GM12878 (cell line): ENCODE measurements around the gene GRIK4. TPM values are rescaled to one million over a fixed set of nuclear protein-coding genes. Genes with fewer than 3 reads are reported as not detected.

Source experiments
- ATAC-seq: fragments of 200-7000 bp; cut with Tn5 transposase; 3 replicates; pipeline ENCODE4 v1.9.1; 2020; ENCODE audit warnings: mild to moderate bottlenecking, moderate library complexity
- BruUV-seq: library from RNA; stranded (reverse); fragments of 400-500 nt; replicated peaks from 2 replicates; lab custom pipeline; 2021; lab: Mats Ljungman, UMichigan
- CTCF ChIA-PET: fragments of 300-600 bp; sonication (Branson Sonifier 250); formaldehyde crosslinking; extraction: SDS; loops from one replicate; lab custom pipeline; 2021; ENCODE audit warnings: inconsistent platforms; lab: Yijun Ruan, JAX
- POLR2A ChIA-PET: fragments of 350-600 bp; formaldehyde crosslinking; extraction: SDS; loops from one replicate; lab custom pipeline; 2021; ENCODE audit warnings: inconsistent platforms; lab: Charles Lee
- RAD21 ChIA-PET: fragments of 300-600 bp; sonication (Branson Sonifier 250); formaldehyde crosslinking; loops from one replicate; lab custom pipeline; 2023; ENCODE audit warnings: antibody characterized with exemption; ENCODE audit not compliant: unreplicated experiment; lab: Charles Lee
- SMC1A ChIA-PET: fragments of 300-600 bp; sonication (Branson Sonifier 250); formaldehyde crosslinking; loops from one replicate; lab custom pipeline; 2023; ENCODE audit not compliant: unreplicated experiment, uncharacterized antibody; lab: Charles Lee
- DNase-seq: peaks from one replicate; pipeline ENCODE4 v3.0.0-alpha.2; 2011; ENCODE audit warnings: low read depth, low spot score
- FAIRE-seq: peaks from 3 replicates; lab custom pipeline; 2011; peaks lifted over from hg19 to GRCh38; lab: Jason Lieb, UNC
- H2AFZ ChIP-seq: 2 replicates; pipeline ENCODE4 v1.6.0; 2011; ENCODE audit warnings: low read depth, low read length, control low read depth; ENCODE audit not compliant: control insufficient read depth
- H3K27ac ChIP-seq: 2 replicates; pipeline ENCODE4 v1.5.1; 2011; ENCODE audit warnings: control low read depth; ENCODE audit not compliant: control insufficient read depth, insufficient read depth
- H3K27me3 ChIP-seq, 2 experiments: replicated peaks in 1 of 2; 2 replicates each; pipeline versions ENCODE4 v1.6.0 to v1.6.1; 2011; ENCODE audit warnings: low read length in 1 of 2; ENCODE audit not compliant: control insufficient read depth in 2 of 2, insufficient read depth in 2 of 2
- H3K36me3 ChIP-seq, 2 experiments: 2 replicates each; pipeline ENCODE4 v1.5.1; 2011; ENCODE audit warnings: low read length in 1 of 2; ENCODE audit not compliant: control insufficient read depth in 2 of 2, insufficient read depth in 2 of 2
- H3K4me1 ChIP-seq: 2 replicates; pipeline ENCODE4 v1.6.1; 2011; ENCODE audit warnings: mild to moderate bottlenecking, low read length, moderate library complexity, mixed read lengths; ENCODE audit not compliant: control insufficient read depth, insufficient read depth
- H3K4me2 ChIP-seq: 2 replicates; pipeline ENCODE4 v1.6.0; 2011; ENCODE audit warnings: control low read depth; ENCODE audit not compliant: control insufficient read depth, insufficient read depth
- H3K4me3 ChIP-seq: fragments of 200-600 bp; sonication (generic); 2 replicates; pipeline ENCODE4 v1.5.1; 2016
- H3K79me2 ChIP-seq: 2 replicates; pipeline ENCODE4 v1.6.0; 2011; ENCODE audit warnings: low read length; ENCODE audit not compliant: control insufficient read depth, insufficient read depth
- H3K9ac ChIP-seq: 2 replicates; pipeline ENCODE4 v1.8.0; 2011; ENCODE audit warnings: low read length, control low read depth, mixed read lengths; ENCODE audit not compliant: control insufficient read depth, insufficient read depth
- H3K9me3 ChIP-seq: replicated peaks from 3 replicates; pipeline ENCODE4 v1.5.1; 2011; ENCODE audit warnings: mild to moderate bottlenecking, low read length; ENCODE audit not compliant: control insufficient read depth, insufficient read depth
- H4K20me1 ChIP-seq: 2 replicates; pipeline ENCODE4 v1.6.0; 2011; ENCODE audit not compliant: control insufficient read depth, insufficient read depth
- ATF7 ChIP-seq: fragments of 450-650 bp; IDR thresholded peaks from 2 replicates; pipeline ENCODE4 v1.6.1; 2016; ENCODE audit warnings: low read depth, mild to moderate bottlenecking
- CBFB ChIP-seq: IDR thresholded peaks from 2 replicates; pipeline ENCODE4 v1.6.1; 2016; ENCODE audit warnings: antibody characterized with exemption, low read depth
- CBX5 ChIP-seq: sonication (generic); IDR thresholded peaks from 2 replicates; pipeline ENCODE4 v1.6.1; 2016; ENCODE audit warnings: low read depth, moderate library complexity, mild to moderate bottlenecking, inconsistent platforms
- MTA2 ChIP-seq: fragments of 450-650 bp; IDR thresholded peaks from 2 replicates; pipeline ENCODE4 v1.6.1; 2016; ENCODE audit warnings: low read depth, mild to moderate bottlenecking, moderate library complexity
- MYB ChIP-seq: fragments of 150-350 bp; IDR thresholded peaks from 2 replicates; pipeline ENCODE4 v1.6.1; 2014; ENCODE audit warnings: mild to moderate bottlenecking, low read depth, low read length, borderline replicate concordance
- SIN3A ChIP-seq: IDR thresholded peaks from 2 replicates; pipeline ENCODE4 v1.6.1; 2012; ENCODE audit warnings: low read depth, low read length, improper control_type of control experiment
- SMC3 ChIP-seq: IDR thresholded peaks from 2 replicates; pipeline ENCODE4 v1.6.1; 2011; ENCODE audit warnings: low read length, improper control_type of control experiment, borderline replicate concordance
- TBL1XR1 ChIP-seq: IDR thresholded peaks from 2 replicates; pipeline ENCODE4 v1.6.1; 2012; ENCODE audit warnings: low read depth, low read length, improper control_type of control experiment
- TCF7 ChIP-seq: IDR thresholded peaks from 2 replicates; pipeline ENCODE4 v1.6.1; 2014; ENCODE audit warnings: antibody characterized with exemption, borderline replicate concordance
- ZNF24 ChIP-seq: fragments of 450-650 bp; IDR thresholded peaks from 2 replicates; pipeline ENCODE4 v1.6.1; 2017; ENCODE audit warnings: antibody characterized with exemption, mild to moderate bottlenecking
- WGBS: methylation state at CpG from one replicate; pipeline ENCODE4 v1.1.6; 2016; ENCODE audit warnings: low lambda C conversion rate; ENCODE audit not compliant: insufficient replicate concordance, insufficient coverage; ENCODE audit errors: missing lambda C conversion rate; 5-methylcytosine and 5-hydroxymethylcytosine counted together
- in situ Hi-C: fragments of 300-500 bp; cut with MboI; formaldehyde crosslinking; loops from 9 replicates; pipeline ENCODE4 v1.14.3; 2018; ENCODE audit warnings: mixed read lengths
- intact Hi-C: fragments of 100-400 bp; cut with micrococcal nuclease; formaldehyde crosslinking; loops from one replicate; pipeline ENCODE4 v1.14.2; 2022; ENCODE audit not compliant: unreplicated experiment
- polyA plus RNA-seq, 11 experiments: library from polyadenylated mRNA; depleted of rRNA in 4 of 11; unstranded in 6 of 11; stranded (reverse) in 5 of 11; fragments of >200 nt; fragmentation: Nextera tagmentation in 4 of 11; fragmentation: Illumina TruSeq in 1 of 11; extraction: Ambion mirVana in 4 of 11; extraction: Trizol in 1 of 11; gene quantifications; 1 replicate in 1 of 11; 2 replicates in 10 of 11; pipeline versions ENCODE4 v1.2.1 to v1.2.3, GENCODE V29; 2011 to 2016; ENCODE audit warnings: inconsistent platforms in 2 of 11, missing spikeins in 2 of 11, low read depth in 1 of 11
- total RNA-seq, 4 experiments: library from RNA; depleted of rRNA in 3 of 4; stranded (reverse); fragments of >200 nt in 3 of 4; fragmentation: Illumina TruSeq in 1 of 4; extraction: Trizol in 1 of 4; gene quantifications; 2 replicates each; pipeline versions ENCODE4 v1.2.1 to v1.2.3, GENCODE V29; 2013 to 2021
- TF ChIP-seq, protein P1 (sequence below): fragments of 150-350 bp; IDR thresholded peaks from 2 replicates; pipeline ENCODE4 v1.6.1; 2014; ENCODE audit warnings: mild to moderate bottlenecking, low read depth, low read length
- TF ChIP-seq, protein P2 (sequence below): IDR thresholded peaks from 2 replicates; pipeline ENCODE4 v1.6.1; 2012; ENCODE audit warnings: low read depth, low read length, improper control_type of control experiment
- TF ChIP-seq, protein P3 (sequence below): fragments of 450-650 bp; IDR thresholded peaks from 2 replicates; pipeline ENCODE4 v1.6.1; 2018; ENCODE audit warnings: mild to moderate bottlenecking, low read depth, moderate library complexity; ENCODE audit not compliant: partially characterized antibody

The GRIK4 gene
- total and polyA plus RNA-seq, 10 of the 15 experiments (the other 5 are each of a cell fraction or from before 2014, with no cell fraction given), result 0.33 to 3.6 (median 0.72) TPM

DNA sequence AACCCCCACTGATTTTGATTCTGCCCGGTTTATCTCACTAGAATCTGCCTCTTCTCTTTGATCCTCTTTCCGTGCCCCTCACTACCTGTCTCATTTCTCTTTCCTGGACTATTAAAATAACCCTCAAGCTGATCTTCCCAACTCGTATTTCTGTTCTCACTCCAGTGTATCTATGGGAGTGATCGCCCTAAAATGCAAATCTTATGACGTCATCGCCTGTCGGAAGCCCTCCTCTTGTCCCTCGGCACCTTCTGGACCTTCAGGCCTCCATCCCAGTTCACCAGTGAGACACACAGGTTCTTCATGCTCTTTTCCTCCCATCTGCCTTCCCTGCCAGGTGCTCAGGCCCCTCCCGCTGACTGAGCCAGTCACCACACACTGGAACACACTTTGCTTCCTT, 277.8 kb downstream of the GRIK4 start:
- Histone ChIP-seq H3K36me3 (no peaks in the 10 kb centered on the region; a peak in 1 of 4 replicates), H3K79me2 (no peaks in the 10 kb centered on the region), H3K4me3 (no peak overlapping the region), H2AFZ (no peak overlapping the region), H3K27ac (no peak overlapping the region), H4K20me1 (no peaks in the 10 kb centered on the region; the same call in 1 of the 2 replicates), H3K9me3 (no peaks in the 10 kb centered on the region), H3K4me1 (no peaks in the 10 kb centered on the region), H3K27me3 (no peaks in the 10 kb centered on the region; a peak in 1 of 4 replicates), H3K9ac (no peak overlapping the region), H3K4me2 (no peak overlapping the region)
- TF ChIP-seq CBX5 (no peak), ATF7 (peak; percentile 71)
- ChIA-PET SMC1A (no interaction called here), POLR2A (no interaction called here), CTCF (no interaction called here), RAD21 (no interaction called here)
- DNase-seq (no peak), FAIRE-seq (no peak), ATAC-seq (no peak)
- in situ Hi-C loops (no loop called here), intact Hi-C loops (no loop called here)
- 40% methylated on average over 9 of the region's 9 CpGs for WGBS
- BruUV-seq, result no TSS peak

DNA sequence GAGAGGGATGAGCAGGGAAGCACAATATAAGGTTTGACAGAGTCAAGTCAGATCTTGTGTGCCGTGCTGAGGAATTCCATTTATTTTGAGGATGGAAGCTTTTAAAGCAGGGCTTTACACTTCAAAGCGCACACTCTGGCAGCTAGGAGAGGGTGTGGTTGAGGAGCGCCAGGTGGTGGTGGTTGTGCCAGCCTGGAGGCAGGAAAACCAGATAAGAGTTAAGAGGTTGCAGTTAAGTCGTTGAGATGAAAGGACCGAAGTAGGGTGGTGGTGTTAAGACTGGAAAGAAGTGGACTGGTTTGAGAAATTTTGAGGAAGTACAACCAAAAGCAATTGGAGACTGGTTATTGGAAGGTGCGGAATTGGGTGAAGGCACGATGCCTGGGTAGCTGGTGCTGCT, 280.8 kb downstream of the GRIK4 start:
- FAIRE-seq (no peak), DNase-seq (no peak), ATAC-seq (no peak)
- H3K4me1 ChIP-seq, result no peaks in the 10 kb centered on the region
- no TSS peak for BruUV-seq
- ChIA-PET POLR2A (no interaction called here), CTCF (interaction anchor here (0.6 to 1.4 kb wide), 2 partner anchors 15 to 1122 kb away, joined by 3 to 4 read pairs; no protein-coding TSS in a partner anchor), RAD21 (no interaction called here), SMC1A (no interaction called here)
- no peaks in the 10 kb centered on the region for H4K20me1 ChIP-seq
- H3K27ac ChIP-seq, result no peak overlapping the region
- intact Hi-C loops (no loop called here), in situ Hi-C loops (no loop called here)
- no peak overlapping the region for H3K4me2 ChIP-seq
- H3K36me3 ChIP-seq, result no peaks in the 10 kb centered on the region; a peak in 1 of 4 replicates
- H3K9ac ChIP-seq, result no peak overlapping the region
- H3K4me3 ChIP-seq, result no peak overlapping the region
- no peaks in the 10 kb centered on the region for H3K79me2 ChIP-seq
- 37% methylated on average over 7 of the region's 7 CpGs for WGBS
- H3K9me3 ChIP-seq, result no peaks in the 10 kb centered on the region
- H3K27me3 ChIP-seq, result no peaks in the 10 kb centered on the region
- no peak overlapping the region for H2AFZ ChIP-seq
- TF ChIP-seq MYB (no peak), TBL1XR1 (no peak), SIN3A (no peak), SMC3 (no peak), CBFB (no peak), ZNF24 (no peak), MTA2 (no peak), TCF7 (no peak)
- TF ChIP-seq, protein P1, sequence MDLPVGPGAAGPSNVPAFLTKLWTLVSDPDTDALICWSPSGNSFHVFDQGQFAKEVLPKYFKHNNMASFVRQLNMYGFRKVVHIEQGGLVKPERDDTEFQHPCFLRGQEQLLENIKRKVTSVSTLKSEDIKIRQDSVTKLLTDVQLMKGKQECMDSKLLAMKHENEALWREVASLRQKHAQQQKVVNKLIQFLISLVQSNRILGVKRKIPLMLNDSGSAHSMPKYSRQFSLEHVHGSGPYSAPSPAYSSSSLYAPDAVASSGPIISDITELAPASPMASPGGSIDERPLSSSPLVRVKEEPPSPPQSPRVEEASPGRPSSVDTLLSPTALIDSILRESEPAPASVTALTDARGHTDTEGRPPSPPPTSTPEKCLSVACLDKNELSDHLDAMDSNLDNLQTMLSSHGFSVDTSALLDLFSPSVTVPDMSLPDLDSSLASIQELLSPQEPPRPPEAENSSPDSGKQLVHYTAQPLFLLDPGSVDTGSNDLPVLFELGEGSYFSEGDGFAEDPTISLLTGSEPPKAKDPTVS, result no peak
- TF ChIP-seq, protein P2, sequence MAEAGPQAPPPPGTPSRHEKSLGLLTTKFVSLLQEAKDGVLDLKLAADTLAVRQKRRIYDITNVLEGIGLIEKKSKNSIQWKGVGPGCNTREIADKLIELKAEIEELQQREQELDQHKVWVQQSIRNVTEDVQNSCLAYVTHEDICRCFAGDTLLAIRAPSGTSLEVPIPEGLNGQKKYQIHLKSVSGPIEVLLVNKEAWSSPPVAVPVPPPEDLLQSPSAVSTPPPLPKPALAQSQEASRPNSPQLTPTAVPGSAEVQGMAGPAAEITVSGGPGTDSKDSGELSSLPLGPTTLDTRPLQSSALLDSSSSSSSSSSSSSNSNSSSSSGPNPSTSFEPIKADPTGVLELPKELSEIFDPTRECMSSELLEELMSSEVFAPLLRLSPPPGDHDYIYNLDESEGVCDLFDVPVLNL, result no peak
- TF ChIP-seq, protein P3, sequence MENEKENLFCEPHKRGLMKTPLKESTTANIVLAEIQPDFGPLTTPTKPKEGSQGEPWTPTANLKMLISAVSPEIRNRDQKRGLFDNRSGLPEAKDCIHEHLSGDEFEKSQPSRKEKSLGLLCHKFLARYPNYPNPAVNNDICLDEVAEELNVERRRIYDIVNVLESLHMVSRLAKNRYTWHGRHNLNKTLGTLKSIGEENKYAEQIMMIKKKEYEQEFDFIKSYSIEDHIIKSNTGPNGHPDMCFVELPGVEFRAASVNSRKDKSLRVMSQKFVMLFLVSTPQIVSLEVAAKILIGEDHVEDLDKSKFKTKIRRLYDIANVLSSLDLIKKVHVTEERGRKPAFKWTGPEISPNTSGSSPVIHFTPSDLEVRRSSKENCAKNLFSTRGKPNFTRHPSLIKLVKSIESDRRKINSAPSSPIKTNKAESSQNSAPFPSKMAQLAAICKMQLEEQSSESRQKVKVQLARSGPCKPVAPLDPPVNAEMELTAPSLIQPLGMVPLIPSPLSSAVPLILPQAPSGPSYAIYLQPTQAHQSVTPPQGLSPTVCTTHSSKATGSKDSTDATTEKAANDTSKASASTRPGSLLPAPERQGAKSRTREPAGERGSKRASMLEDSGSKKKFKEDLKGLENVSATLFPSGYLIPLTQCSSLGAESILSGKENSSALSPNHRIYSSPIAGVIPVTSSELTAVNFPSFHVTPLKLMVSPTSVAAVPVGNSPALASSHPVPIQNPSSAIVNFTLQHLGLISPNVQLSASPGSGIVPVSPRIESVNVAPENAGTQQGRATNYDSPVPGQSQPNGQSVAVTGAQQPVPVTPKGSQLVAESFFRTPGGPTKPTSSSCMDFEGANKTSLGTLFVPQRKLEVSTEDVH, result no peak
